GM19452 (cell line): ENCODE measurements around the gene PKD1L1.
"Not testable (repeated sequence)": the region's sequence is repeated elsewhere in the genome, so short reads cannot be mapped to it uniquely, and the experiment has no call there.

ENCODE experiments used
- ATAC-seq: cut with Tn5 transposase; IDR thresholded peaks from one replicate; pipeline ENCODE4 v1.9.1; 2021; ENCODE audit not compliant: unreplicated experiment

PKD1L1 gene

DNA sequence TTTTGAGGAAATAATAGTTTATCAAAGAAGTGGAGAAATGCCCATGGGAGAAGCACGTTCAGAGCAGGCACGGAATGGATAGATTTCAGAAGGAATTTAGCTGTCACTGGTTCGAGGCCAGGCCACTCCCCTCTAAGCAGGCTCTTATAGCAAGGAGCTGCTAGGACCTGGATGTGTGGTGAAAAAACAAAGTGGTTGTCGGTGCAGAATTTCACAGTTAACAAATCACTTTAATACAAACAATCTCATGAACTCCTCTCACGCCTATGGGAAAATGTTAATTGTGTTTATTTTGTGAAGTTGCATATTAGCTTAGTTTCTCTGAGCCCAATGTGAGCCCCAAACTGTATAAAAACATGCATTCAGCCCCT is 176.3 kb downstream of the PKD1L1 start:
- ATAC-seq, result no peak

DNA sequence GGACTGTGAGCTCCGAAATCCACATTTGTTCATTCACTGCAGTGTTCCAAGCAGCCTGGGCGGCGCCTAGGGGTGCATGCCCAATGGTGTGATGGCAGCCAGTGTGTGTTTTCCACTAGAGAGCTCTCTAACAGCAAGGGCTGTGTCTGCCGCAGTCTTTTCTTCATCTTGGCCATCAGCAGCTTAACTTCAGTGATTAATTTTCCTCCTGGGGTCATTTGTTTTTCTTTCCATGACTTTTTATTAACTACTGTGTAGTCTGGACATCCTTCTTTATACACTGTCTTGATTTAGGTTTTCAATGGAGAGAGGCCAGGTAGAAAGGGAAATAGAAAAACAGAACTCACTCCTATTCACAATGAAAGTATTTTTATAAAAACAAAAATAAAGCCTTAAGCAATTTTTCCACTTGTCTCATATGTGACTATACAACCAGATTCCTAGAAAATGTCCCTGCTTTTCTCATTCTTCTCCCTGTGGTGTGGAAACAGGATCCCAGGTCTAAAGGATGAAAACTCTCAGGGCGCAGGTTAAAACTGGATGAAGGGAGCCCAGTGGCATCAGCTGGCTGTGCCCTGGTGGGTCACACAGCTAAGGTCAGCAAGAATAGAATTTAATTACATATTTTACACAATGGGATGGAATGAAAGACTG is 176.8 kb downstream of the PKD1L1 start:
- no peak for ATAC-seq

DNA sequence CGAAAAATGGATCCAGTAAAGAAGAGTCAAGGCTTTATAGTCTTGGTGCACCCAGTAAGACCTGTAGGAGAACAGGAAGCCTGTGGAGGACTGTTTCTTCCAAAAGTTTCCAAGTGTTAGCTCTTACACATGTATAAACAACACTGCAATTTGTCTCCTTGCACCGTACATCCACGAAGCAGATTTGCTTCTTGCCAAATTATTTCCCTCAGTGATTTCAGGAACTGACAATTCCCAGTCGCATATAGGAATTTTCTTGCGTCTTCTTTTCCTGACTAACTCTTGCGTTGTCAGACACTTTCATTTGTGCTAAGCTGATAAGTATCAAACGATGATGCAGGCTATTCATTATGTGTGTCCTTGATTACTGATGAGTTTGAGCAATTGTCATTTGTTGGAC is 182.1 kb downstream of the PKD1L1 start:
- no peak for ATAC-seq

DNA sequence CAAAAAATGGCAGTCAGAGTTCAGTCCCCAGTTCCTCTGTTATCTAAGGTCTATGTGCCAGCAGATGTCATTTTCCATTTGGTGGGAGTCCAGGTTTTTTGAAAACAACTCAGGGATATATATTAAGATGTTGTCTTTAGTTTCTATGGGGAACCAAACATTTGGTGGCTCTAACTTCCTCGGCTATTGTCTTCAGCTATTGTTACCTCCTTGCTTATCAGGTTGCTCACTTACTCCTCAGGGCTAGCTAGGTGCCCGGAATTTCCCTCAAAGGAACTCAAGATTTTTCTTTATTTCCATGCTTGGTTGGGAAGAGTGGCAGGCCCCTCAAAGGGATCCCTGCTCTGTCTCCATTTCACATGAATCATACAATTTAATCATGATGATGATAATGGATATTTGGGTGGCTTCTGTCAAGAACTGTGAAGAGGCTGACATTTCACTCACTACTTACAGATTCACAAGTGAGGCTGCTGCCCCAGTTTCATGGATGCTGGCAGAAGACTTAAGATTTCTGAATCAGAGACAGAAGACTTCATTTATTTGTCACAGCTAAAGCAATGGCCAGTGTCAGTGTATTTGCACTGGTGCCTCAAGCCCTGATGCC is 182.8 kb downstream of the PKD1L1 start:
- ATAC-seq, result no peak

DNA sequence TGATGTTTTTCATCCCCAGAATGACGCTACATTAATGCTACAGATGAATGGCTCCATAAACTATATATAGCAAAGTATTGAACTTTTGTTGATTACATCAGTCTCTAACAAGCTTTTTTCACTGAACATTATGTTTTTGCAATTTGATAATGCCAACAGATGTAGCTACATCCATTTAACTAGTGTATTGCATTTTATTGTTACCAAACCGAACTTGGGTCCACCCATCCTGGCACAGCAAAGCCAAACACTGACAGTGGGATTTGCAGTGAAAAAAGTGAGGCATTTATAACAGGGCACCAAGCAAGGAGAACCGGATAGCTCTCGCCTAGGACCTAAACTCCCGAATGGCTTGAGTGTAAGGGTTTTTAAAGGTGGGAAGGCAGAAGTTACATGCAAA is 183.5 kb downstream of the PKD1L1 start:
- no peak for ATAC-seq

DNA sequence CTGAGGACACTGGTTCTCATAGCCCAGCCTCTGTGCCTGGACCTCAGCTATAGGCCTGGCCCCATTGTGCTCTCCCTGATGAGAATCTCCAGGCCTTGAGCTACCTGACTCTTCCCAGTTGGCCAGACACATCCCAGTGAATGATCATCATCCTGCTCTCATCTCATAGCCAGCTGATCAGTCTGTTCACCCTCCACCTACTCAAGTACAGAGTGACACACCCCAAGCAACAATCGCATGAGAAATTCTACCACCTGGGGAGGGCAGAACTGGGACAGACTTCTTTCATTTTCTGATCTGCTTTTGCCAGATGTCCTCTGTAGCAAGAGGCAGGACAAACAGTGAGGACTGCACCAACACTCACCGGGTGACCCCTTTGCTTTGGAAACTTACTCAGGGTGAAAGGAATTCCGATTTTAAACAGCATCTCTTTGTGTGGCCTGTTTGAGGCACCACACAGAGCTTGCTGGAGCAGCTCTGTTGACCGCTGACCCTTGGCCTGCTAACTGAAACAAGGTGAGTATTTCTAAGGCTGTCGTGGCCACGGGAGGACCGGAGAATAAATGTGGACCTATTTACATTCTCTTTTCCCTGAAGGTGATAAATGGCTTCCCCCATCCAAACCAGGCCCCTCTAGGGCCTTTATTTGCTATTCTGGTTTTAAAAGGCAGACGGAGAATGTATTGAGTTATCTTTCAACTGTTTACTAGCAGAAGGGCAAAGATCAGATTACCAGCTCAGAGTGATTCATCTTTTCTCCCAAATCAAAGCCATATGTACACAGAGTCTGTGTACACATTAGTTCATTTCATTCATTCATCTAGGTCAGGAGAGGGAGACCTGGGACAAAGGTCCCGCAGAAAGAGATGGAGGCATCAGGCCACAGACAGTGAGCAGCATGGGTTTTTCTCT is 184.9 kb downstream of the PKD1L1 start:
- no peak for ATAC-seq

DNA sequence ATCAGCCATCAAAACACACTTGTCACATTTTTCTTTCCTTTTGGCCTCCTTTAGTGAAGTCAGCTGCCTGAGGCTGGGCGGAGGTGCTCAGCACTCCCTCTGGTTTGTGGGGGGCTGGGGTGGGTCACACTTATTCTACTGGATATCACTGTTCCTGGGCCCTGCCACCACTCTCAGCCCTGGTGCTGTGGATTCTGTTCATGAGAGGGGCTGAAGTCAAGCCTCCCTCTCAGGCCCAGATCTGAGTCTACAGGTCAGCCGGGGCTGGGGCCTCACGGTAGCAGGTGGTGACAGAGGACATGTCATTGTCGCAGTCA is 185.6 kb downstream of the PKD1L1 start:
- no peak for ATAC-seq

DNA sequence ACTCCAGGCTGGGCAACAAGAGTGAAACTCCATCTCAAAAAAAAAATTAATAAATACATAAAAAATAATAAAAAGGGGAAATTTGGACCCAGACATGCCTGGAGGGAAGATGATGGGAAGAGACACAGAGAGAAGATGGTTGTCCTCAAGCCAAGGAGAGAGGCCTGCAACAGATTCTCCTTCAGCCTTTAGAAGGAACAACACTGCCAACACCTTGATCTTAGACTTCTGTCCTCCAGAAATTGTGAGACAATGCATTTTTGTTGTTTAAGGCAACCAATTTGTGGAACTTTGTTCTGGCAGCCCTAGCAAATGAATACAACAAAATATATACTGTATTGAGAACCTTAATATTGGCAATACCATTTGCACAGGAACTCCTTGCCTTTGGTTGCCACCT is 186.1 kb downstream of the PKD1L1 start:
- no peak for ATAC-seq

DNA sequence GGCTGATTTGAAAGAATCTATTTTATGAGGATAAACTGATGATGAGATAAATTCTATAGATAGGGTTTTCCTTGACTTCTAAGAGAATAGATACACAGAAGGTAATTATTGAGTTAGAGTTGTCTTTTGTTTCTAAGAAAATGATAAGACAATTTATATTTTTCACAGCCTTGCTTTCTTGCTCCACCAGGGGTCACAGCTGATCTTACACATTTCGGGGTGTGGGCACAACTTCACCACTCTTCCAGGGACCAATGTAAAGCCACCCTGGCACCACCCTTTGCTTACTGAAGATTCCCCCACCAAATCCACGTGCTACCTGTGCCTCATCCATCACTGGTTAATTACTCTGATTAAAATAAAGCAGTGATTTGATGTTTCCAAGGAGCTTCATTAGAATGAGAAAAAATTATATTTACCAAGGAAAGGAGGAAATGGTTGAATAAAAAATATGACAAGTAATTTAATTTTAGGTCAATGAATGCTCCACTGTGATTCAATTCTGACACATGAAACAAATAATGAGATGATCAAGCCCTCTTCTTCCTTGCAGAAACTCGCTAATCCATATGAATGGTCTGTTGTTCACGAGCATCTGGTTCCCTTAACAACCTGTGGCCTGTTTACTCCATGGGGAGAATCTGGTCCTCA is 189.1 kb downstream of the PKD1L1 start:
- ATAC-seq, result no peak

DNA sequence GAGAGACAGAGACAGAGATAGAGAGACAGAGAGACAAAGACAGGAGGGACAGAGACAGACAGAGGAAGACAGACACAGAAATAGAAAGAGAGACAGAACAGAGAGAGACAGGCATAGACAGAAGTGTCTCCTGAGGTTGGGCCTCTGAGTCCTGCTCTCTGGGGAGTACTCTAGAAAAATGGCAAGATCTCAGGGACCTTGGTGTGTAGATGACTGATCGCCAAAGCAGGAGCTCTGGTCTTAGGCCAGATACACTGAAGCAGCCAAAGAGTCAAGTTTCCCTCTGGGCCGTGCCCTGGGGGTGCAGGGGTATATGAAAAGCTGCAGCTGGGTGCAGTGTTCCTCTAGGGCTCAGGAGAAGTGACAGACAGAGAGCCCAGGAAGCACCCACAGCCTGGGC is 189.7 kb downstream of the PKD1L1 start:
- no peak for ATAC-seq

DNA sequence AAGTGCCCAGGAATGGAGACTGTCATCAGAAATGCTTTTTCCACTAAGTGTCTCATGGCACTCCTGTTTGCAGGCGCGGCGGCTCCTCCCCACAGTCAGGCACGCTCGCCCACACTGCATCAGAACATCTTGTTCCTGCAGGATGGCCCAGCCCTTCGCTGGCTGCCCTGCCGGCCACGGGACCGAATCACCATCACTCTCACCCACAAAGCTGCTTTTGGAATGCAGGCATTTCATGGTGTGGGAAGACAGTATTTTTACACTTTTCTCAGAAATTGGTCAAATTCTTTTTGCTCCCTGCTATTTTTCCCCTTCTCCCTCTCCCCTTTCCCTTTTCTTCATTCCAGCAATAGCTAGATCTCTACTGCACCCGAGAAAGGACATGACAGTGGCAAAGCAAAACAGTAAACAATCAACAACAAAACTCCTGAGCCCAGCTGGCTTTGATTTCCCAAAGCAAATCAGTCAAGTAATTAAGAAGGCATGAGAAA is 190.3 kb downstream of the PKD1L1 start:
- ATAC-seq, result no peak

DNA sequence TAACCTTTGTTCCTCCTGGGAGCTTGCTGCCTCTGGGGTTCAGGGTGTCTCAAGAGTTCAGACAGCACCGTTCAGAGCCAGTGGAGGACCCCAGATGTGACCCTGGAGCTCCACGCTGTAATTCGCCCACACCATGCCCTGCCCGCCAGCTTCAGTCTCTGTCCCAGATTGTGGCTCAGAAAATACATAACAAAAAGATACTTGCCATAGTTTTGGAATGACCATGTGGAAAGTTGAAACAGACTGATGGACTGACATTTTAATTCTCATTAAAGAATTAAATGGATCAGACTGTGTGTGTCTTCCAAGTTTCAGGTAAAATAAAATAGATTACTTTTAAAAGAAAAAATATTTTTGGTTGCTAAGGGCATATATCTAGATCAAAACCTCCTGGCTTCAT is 191.6 kb downstream of the PKD1L1 start:
- ATAC-seq, result no peak

DNA sequence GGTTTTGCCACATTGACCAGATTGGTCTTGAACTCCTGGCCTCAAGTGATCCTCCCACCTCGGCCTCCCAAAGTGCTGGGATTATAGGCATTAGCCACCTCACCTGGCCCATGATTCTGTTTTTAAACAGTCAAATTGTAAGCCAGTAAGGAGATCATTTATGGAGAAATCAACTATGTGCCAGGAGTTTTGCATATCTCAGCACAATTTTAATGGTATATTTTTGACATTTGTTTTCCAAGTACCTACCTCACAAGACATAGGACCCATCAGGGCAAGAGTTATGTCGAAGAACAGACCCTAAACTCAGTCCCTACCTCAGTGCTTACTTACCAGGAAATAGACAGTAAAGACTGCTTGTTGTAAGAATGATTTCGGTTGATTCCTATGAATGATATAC is 193.0 kb downstream of the PKD1L1 start:
- ATAC-seq, result no peak

DNA sequence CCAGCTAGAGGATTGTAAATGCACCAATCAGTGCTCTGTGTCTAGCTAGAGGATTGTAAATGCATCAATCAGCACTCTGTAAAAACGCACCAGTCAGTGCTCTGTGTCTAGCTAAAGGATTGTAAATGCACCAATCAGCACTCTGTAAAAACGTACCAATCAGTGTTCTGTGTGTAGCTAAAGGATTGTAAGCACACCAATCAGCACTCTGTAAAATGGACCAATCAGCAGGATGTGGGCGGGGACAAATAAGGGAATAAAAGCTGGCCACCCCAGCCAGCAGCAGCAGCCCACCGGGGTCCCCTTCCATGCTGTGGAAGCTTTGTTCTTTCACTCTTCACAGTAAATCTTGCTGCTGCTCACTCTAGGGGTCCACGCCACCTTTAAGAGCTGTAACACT is 196.5 kb downstream of the PKD1L1 start:
- not testable (repeated sequence) for ATAC-seq

DNA sequence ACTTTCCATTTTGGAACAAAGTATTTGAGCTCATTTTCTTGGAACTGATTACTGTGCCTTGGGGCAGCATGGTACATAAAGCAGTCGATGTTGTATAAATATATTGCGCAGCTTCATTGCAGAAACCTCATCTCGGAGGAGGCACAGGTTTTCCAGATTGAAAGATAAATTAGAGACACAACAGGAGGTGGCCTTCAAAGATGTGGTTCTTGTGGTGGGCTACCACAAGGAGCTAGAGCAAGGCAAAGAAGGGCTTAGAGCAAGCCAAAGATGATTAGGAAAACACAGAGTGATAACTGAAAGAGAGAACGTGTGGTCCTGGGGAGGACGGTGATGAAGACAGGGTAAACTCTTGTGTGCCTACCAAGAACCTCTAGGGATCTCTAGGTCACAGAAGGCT is 197.2 kb downstream of the PKD1L1 start:
- no peak for ATAC-seq

DNA sequence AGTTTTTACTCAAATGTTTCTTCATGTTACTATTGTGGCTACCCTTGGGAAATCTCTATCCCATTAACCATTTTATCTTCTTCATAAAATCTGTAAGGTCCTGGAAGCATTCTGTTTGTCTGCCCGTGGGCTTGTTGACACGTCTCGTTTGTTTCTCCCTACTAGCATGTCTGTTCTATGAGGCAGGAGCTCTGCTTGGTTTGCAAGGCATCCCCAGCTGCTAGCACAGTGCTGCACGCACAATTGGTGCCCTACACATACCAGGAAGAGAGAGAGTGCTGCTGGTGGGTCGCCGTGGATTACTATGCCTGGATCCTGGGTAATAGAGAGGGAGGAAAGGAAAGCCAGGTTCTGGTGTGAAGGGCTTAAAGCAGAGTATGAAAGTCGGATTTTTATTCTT is 200.2 kb downstream of the PKD1L1 start:
- ATAC-seq, result no peak

DNA sequence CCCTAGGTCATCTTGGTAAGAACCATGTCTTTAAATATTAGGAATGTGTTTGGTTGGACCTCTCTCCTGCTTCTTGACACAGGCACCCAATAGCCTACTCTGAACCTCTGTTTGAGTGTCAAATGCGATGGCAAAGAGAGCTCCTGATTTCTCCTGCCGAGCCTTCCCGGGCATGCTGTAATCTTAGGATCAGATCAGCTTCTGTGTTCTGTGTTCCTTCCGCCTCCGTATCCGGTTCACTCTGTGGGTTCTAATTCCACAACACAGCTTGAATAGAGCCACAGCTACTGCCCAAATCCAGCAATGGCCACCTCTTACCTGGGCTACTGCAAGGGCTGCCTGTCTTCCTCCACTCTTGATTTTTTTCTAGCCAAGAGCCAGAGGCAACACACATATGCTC is 201.1 kb downstream of the PKD1L1 start:
- ATAC-seq, result no peak

DNA sequence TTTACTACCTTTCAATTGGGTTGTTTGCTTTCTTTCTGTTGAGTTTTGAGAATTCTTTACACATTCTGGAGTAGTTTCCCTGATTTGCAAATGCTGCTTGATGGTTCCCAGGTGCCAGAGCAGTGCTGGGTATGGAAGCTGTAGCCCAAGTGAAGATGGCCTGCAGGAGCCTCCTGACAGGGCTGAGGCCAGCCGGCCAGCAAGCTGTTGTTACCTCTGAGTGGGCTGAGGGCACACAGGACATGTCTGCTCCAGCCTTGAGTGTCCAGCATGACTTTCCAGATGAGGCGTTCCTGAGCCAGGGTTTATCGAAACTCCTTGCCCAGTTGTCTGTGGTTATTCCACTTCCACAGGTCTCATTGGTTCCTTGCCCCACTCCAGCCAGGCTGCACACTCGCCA is 201.8 kb downstream of the PKD1L1 start:
- no peak for ATAC-seq

DNA sequence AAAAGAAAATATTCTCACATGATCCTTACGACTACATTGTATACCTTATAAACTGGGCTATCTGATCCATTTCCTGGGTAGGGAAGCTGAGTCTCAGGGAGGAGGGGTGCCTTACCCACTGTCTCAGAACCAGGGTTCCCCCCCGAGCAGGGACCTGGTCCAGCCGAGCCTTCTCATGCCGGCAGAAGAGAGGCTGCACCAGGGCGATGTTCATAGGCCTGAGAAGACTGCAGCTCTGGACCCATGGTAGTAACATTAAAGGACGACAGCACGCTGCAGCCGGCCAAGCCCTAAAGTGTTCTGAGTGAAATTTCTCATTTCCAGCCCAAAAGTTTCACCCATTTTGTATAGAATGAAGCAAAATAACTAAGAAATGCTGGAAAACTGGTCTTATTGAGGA is 203.4 kb downstream of the PKD1L1 start:
- no peak for ATAC-seq

DNA sequence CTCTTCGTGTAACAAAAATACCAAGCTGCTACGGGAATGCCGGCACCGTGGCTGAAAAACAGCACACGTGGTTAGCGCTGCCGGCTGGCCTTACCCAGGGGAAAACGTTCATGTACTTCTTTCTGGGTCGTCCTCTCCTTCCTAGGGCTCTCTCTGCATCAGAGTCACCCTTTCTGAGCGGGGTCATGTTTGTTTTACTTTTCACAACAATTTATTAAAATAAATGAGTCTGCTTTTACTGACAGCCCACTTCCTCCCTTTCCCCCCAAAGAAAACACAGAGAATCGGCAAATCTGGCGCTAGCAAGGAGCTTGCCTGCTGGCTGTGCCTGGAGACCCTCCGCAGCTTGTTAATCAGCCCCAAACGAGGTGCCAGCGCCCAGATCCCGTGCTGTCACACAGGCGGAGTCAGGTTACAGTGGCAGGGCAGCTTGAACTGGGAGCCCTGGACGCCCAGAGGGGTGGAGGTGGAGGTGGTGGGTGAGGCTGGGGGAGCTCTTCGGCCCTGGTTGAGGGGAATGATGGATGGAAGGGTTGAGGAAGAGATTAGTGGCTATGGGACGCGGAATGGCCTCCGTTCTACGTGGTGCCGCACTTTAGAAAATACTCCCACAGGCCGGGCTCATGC is 204.2 kb downstream of the PKD1L1 start:
- no peak for ATAC-seq

DNA sequence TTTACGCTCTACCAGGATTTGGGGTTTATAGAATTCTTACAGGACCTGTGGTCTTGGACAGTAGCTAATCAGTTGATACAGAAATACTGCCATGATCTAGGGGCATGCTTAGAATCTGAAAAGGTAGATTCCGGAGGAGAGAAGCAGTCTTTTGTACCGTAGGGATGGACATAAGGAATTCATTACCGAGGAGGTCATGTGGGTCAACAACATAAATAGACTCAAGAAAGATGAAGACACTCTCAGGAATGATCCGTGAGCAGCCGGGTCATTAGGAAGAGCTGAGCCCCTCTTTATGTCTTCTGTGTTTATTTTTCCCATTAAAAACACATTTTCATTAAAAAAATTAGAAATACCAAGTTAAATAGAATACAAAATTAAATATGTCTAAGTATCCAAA is 206.3 kb downstream of the PKD1L1 start:
- no peak for ATAC-seq
